HepG2 (cell line): Measurements from ENCODE around the gene ZMIZ2. TPM values are rescaled to one million over a fixed set of nuclear protein-coding genes. Genes with fewer than 3 reads are reported as not detected.
A peak's percentile ranks its signal among the peaks of the same experiment; 100 is the strongest.

Source experiments
- ASH2L ChIP-seq: fragments of 300-600, 200-600 bp; sonication (generic); IDR thresholded peaks from 2 replicates; pipeline ENCODE4 v1.7.0; 2017; ENCODE audit warnings: low read depth, mild to moderate bottlenecking, moderate library complexity, mixed read lengths, low read length; ENCODE audit not compliant: insufficient read length
- CENPX ChIP-seq: sonication (generic); formaldehyde crosslinking; IDR thresholded peaks from 2 replicates; pipeline ENCODE4 v1.9.0; 2021; ENCODE audit warnings: mild to moderate bottlenecking, missing genetic modification reagents, moderate library complexity
- EED ChIP-seq: sonication (generic); formaldehyde crosslinking; IDR thresholded peaks from 2 replicates; pipeline ENCODE4 v1.5.0; 2020; ENCODE audit warnings: mild to moderate bottlenecking, missing genetic modification reagents
- GATAD1 ChIP-seq: IDR thresholded peaks from 2 replicates; pipeline ENCODE4 v1.6.1; 2016; ENCODE audit warnings: missing genetic modification reagents, missing compliant biosample characterization
- HOXA5 ChIP-seq: sonication (generic); formaldehyde crosslinking; IDR thresholded peaks from 2 replicates; pipeline ENCODE4 v1.4.0; 2020; ENCODE audit warnings: missing genetic modification reagents
- KDM2A ChIP-seq: sonication (generic); formaldehyde crosslinking; IDR thresholded peaks from 2 replicates; pipeline ENCODE4 v1.4.0; 2020; ENCODE audit warnings: low read depth, missing genetic modification reagents, borderline replicate concordance
- TOE1 ChIP-seq: sonication (generic); formaldehyde crosslinking; IDR thresholded peaks from 2 replicates; pipeline ENCODE4 v1.4.0; 2020; ENCODE audit warnings: mild to moderate bottlenecking, missing genetic modification reagents
- WIZ ChIP-seq: sonication (generic); formaldehyde crosslinking; IDR thresholded peaks from 2 replicates; pipeline ENCODE4 v1.5.1; 2020; ENCODE audit warnings: mild to moderate bottlenecking, missing genetic modification reagents
- YEATS4 ChIP-seq: sonication (generic); formaldehyde crosslinking; IDR thresholded peaks from 2 replicates; pipeline ENCODE4 v1.4.0; 2020; ENCODE audit warnings: missing genetic modification reagents, borderline replicate concordance
- YY1 ChIP-seq: IDR thresholded peaks from 2 replicates; pipeline ENCODE4 v1.6.1; 2011; ENCODE audit warnings: low read length, low read depth, moderate library complexity, mild to moderate bottlenecking; ENCODE audit not compliant: insufficient read depth, insufficient replicate concordance
- ZFP41 ChIP-seq: sonication (generic); formaldehyde crosslinking; IDR thresholded peaks from 2 replicates; pipeline ENCODE4 v1.4.0; 2020; ENCODE audit warnings: mild to moderate bottlenecking, missing genetic modification reagents, borderline replicate concordance
- ZNF10 ChIP-seq: sonication (generic); formaldehyde crosslinking; IDR thresholded peaks from 2 replicates; pipeline ENCODE4 v1.4.0; 2020; ENCODE audit warnings: mild to moderate bottlenecking, low read depth, missing genetic modification reagents, borderline replicate concordance
- ZNF543 ChIP-seq: sonication (generic); formaldehyde crosslinking; IDR thresholded peaks from 2 replicates; pipeline ENCODE4 v1.4.0; 2020; ENCODE audit warnings: mild to moderate bottlenecking, missing genetic modification reagents
- ZNF672 ChIP-seq: sonication (generic); formaldehyde crosslinking; IDR thresholded peaks from 2 replicates; pipeline ENCODE4 v1.8.1; 2022; ENCODE audit warnings: missing genetic modification reagents
- ZNF850 ChIP-seq: sonication (generic); formaldehyde crosslinking; conservative IDR thresholded peaks from 2 replicates; pipeline ENCODE4 v1.9.0; 2021; ENCODE audit warnings: mild to moderate bottlenecking, missing genetic modification reagents
- ZNF883 ChIP-seq: sonication (generic); formaldehyde crosslinking; IDR thresholded peaks from 2 replicates; pipeline ENCODE4 v1.5.1; 2020; ENCODE audit warnings: mild to moderate bottlenecking, missing genetic modification reagents; ENCODE audit errors: not compliant biosample characterization
- ZSCAN30 ChIP-seq: sonication (generic); formaldehyde crosslinking; IDR thresholded peaks from 2 replicates; pipeline ENCODE4 v1.5.0; 2020; ENCODE audit warnings: mild to moderate bottlenecking, missing genetic modification reagents
- polyA plus RNA-seq, 8 experiments: library from polyadenylated mRNA; depleted of rRNA in 3 of 8; stranded (reverse) in 7 of 8; unstranded in 1 of 8; fragments of >200 nt; fragmentation: Illumina TruSeq in 4 of 8; extraction: Trizol in 4 of 8; gene quantifications; 2 replicates each; pipeline versions ENCODE4 v1.2.1 to v1.2.3, GENCODE V29; 2011 to 2016; ENCODE audit warnings: low read depth in 4 of 8, missing spikeins in 1 of 8, mixed read lengths in 1 of 8; ENCODE audit not compliant: insufficient read depth in 1 of 8
- total RNA-seq, 5 experiments: library from RNA; depleted of rRNA; stranded (reverse); fragments of >200 nt; fragmentation: Illumina TruSeq; extraction: Trizol; gene quantifications; 2 replicates each; pipeline ENCODE4 v1.2.3, GENCODE V29; 2016; ENCODE audit warnings: low read depth in 1 of 5
- TF ChIP-seq, protein P1 (sequence below): sonication (generic); formaldehyde crosslinking; conservative IDR thresholded peaks from 2 replicates; pipeline ENCODE4 v1.8.0; 2022; ENCODE audit warnings: missing genetic modification reagents
- TF ChIP-seq, protein P2 (sequence below): sonication (generic); formaldehyde crosslinking; IDR thresholded peaks from 2 replicates; pipeline ENCODE4 v1.9.0; 2021; ENCODE audit warnings: mild to moderate bottlenecking, missing genetic modification reagents
- TF ChIP-seq, protein P3 (sequence below): sonication (generic); formaldehyde crosslinking; IDR thresholded peaks from 2 replicates; pipeline ENCODE4 v1.5.1; 2020; ENCODE audit warnings: missing genetic modification reagents, mild to moderate bottlenecking, borderline replicate concordance
- TF ChIP-seq, protein P4 (sequence below): IDR thresholded peaks from 2 replicates; pipeline ENCODE4 v1.6.1; 2016

ZMIZ2 gene
- total and polyA plus RNA-seq, 2 of the 13 experiments (the other 11 are each of a cell fraction or from before 2014, with no cell fraction given): 4.9 to 7.9 TPM

DNA sequence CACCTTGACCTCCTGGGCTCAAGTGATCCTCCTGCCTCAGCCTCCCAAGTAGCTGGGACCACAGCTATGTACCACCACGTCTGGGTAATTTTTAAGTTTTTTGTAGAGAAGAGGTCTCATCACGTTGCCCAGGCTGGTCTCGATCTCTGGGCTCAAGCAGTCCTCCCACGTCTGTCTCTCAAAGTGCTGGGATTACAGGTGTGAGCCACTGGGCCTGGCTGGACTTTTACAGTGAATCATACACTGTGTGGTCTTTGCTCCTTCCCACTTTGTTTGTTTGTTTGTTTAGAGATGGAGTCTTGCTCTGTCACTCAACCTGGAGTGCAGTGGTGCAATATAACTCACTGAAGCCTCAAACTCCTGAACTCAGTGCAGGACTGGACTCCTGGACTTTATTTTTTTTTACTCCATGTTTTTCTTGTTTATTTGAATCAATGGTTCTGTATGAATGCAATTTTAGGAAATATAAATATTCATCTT, 60.3 kb downstream of the ZMIZ2 start (continued):
- no peak for TF ChIP-seq GATAD1 (CRISPR knock-in tag)
- TF ChIP-seq EED (CRISPR knock-in tag): no peak
- peak; percentile 33 for TF ChIP-seq ASH2L
- no peak for TF ChIP-seq ZSCAN30
- TF ChIP-seq ZNF883: no peak
- no peak for TF ChIP-seq WIZ (CRISPR knock-in tag)
- TF ChIP-seq ZNF672: no peak
- TF ChIP-seq, protein P1, sequence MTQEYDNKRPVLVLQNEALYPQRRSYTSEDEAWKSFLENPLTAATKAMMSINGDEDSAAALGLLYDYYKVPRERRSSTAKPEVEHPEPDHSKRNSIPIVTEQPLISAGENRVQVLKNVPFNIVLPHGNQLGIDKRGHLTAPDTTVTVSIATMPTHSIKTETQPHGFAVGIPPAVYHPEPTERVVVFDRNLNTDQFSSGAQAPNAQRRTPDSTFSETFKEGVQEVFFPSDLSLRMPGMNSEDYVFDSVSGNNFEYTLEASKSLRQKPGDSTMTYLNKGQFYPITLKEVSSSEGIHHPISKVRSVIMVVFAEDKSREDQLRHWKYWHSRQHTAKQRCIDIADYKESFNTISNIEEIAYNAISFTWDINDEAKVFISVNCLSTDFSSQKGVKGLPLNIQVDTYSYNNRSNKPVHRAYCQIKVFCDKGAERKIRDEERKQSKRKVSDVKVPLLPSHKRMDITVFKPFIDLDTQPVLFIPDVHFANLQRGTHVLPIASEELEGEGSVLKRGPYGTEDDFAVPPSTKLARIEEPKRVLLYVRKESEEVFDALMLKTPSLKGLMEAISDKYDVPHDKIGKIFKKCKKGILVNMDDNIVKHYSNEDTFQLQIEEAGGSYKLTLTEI (CRISPR knock-in tag): no peak
- TF ChIP-seq, protein P2, sequence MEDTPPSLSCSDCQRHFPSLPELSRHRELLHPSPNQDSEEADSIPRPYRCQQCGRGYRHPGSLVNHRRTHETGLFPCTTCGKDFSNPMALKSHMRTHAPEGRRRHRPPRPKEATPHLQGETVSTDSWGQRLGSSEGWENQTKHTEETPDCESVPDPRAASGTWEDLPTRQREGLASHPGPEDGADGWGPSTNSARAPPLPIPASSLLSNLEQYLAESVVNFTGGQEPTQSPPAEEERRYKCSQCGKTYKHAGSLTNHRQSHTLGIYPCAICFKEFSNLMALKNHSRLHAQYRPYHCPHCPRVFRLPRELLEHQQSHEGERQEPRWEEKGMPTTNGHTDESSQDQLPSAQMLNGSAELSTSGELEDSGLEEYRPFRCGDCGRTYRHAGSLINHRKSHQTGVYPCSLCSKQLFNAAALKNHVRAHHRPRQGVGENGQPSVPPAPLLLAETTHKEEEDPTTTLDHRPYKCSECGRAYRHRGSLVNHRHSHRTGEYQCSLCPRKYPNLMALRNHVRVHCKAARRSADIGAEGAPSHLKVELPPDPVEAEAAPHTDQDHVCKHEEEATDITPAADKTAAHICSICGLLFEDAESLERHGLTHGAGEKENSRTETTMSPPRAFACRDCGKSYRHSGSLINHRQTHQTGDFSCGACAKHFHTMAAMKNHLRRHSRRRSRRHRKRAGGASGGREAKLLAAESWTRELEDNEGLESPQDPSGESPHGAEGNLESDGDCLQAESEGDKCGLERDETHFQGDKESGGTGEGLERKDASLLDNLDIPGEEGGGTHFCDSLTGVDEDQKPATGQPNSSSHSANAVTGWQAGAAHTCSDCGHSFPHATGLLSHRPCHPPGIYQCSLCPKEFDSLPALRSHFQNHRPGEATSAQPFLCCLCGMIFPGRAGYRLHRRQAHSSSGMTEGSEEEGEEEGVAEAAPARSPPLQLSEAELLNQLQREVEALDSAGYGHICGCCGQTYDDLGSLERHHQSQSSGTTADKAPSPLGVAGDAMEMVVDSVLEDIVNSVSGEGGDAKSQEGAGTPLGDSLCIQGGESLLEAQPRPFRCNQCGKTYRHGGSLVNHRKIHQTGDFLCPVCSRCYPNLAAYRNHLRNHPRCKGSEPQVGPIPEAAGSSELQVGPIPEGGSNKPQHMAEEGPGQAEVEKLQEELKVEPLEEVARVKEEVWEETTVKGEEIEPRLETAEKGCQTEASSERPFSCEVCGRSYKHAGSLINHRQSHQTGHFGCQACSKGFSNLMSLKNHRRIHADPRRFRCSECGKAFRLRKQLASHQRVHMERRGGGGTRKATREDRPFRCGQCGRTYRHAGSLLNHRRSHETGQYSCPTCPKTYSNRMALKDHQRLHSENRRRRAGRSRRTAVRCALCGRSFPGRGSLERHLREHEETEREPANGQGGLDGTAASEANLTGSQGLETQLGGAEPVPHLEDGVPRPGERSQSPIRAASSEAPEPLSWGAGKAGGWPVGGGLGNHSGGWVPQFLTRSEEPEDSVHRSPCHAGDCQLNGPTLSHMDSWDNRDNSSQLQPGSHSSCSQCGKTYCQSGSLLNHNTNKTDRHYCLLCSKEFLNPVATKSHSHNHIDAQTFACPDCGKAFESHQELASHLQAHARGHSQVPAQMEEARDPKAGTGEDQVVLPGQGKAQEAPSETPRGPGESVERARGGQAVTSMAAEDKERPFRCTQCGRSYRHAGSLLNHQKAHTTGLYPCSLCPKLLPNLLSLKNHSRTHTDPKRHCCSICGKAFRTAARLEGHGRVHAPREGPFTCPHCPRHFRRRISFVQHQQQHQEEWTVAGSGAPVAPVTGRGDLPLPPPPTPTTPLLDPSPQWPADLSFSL (CRISPR knock-in tag): no peak
- TF ChIP-seq ZNF543 (CRISPR knock-in tag): no peak
- no peak for TF ChIP-seq ZNF850
- TF ChIP-seq, protein P3, sequence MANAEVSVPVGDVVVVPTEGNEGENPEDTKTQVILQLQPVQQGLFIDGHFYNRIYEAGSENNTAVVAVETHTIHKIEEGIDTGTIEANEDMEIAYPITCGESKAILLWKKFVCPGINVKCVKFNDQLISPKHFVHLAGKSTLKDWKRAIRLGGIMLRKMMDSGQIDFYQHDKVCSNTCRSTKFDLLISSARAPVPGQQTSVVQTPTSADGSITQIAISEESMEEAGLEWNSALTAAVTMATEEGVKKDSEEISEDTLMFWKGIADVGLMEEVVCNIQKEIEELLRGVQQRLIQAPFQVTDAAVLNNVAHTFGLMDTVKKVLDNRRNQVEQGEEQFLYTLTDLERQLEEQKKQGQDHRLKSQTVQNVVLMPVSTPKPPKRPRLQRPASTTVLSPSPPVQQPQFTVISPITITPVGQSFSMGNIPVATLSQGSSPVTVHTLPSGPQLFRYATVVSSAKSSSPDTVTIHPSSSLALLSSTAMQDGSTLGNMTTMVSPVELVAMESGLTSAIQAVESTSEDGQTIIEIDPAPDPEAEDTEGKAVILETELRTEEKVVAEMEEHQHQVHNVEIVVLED (CRISPR knock-in tag): no peak
- no peak for TF ChIP-seq TOE1 (CRISPR knock-in tag)
- no peak for TF ChIP-seq YY1
- no peak for TF ChIP-seq ZNF10 (CRISPR knock-in tag)
- no peak for TF ChIP-seq ZFP41
- peak; percentile 20; the same call in 1 of the 2 replicates for TF ChIP-seq KDM2A (CRISPR knock-in tag)
- TF ChIP-seq, protein P4, sequence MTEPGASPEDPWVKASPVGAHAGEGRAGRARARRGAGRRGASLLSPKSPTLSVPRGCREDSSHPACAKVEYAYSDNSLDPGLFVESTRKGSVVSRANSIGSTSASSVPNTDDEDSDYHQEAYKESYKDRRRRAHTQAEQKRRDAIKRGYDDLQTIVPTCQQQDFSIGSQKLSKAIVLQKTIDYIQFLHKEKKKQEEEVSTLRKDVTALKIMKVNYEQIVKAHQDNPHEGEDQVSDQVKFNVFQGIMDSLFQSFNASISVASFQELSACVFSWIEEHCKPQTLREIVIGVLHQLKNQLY (CRISPR knock-in tag): no peak
- TF ChIP-seq YEATS4: no peak
- no peak for TF ChIP-seq CENPX (CRISPR knock-in tag)
- TF ChIP-seq HOXA5 (CRISPR knock-in tag): no peak
